HG03439 (cell line): ENCODE measurements around the gene NFKBIL1.
A peak's percentile ranks its signal among the peaks of the same experiment; 100 is the strongest.

Experiments
- ATAC-seq: cut with Tn5 transposase; IDR thresholded peaks from one replicate; pipeline ENCODE4 v1.9.1; 2021; ENCODE audit warnings: mild to moderate bottlenecking, moderate library complexity; ENCODE audit not compliant: unreplicated experiment

Gene NFKBIL1

DNA sequence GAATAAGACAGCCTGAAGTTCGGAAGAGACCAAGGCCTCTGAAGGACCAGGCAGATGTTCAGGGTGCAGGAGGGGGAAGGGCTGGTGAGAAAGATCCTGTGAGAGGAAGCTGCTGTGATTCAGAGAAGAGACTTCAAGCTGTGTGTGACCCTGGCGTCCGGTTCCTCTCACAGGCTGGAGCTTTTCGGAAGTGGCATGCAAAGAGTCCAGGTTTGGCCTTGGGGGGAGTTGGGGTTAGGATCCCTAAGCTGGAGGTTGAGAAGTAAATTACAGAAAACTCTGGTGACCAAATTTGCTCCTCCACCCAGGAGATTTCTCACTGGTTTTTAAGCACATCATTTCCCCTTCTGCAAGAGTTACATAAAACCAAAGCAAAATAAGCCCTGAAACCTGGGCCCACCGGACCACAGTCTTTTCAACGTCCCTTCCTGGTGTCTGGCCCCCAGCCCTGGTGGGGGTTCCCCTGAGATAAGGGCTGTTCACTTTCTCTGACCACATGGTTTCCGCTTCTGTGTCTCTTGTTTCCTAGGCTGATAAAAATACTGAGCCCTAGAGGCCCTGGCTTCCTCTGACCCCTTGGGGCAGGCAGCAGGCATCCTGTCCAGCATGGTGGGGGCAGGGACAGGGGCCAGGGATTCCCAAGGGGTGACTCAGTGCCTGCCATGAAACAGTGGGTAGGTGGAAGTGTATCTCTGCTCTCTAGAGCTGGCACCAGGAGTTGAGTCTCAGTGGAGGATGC, 12.7 kb downstream of the NFKBIL1 start:
- peak; percentile 65 for ATAC-seq

- no peak for ATAC-seq
Observed at GRCh38 chr6:31560697-31561058, 13.3 kb downstream of the NFKBIL1 start.

DNA sequence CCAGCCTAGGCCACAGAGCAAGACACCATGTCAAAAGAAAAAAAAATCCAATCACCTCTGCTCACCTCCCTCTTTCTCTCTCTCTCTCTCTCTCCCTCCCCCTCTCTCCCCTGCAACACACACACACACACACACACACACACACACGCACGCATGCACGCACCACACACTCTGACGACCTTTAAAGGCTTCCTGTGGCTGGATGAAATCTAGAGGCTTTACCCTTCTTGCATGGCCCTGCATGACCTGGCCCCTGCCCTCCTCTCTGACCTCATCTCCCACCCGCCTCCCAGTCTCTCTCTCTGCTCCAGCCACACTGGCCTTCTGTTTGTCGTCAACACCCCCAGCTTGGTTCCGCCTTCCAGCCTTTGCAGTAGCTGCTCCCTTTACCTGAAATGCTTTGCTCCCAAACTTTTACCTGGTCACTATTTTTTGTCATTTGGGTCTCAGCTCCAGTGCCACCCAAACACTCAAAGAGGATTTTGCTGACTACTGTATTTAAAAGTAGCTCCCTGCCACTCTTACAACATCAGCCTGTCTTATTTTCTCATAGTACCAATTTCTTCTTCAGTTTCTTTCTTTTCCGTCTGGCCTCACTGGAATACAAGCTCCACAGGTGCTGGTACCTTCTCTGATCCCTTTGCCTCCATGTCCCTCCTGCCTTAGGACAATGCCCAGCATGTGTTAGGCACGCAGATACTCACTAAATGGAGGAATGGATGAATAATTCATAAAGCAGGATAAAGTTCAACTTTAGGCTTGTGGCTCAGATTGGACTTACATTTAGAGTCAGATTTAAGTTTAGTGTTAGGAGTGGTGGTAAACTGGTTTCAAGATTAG, 20.3 kb downstream of the NFKBIL1 start:
- no peak for ATAC-seq

GRCh38 chr6:31568537-31568961, 21.1 kb downstream of the NFKBIL1 start:
- ATAC-seq = peak; percentile 63

GRCh38 chr6:31569861-31570536, 22.6 kb downstream of the NFKBIL1 start:
- ATAC-seq = no peak

- ATAC-seq = peak; percentile 34
Observed at GRCh38 chr6:31572041-31572911, 24.9 kb downstream of the NFKBIL1 start, which contains the start of gene LTA. TSS of gene LTA (plus strand) at chr6:31572289. CDS start at chr6:31572743, 454 bp downstream.

GRCh38 chr6:31573239-31574105, 26.1 kb downstream of the NFKBIL1 start:
- no peak for ATAC-seq

DNA sequence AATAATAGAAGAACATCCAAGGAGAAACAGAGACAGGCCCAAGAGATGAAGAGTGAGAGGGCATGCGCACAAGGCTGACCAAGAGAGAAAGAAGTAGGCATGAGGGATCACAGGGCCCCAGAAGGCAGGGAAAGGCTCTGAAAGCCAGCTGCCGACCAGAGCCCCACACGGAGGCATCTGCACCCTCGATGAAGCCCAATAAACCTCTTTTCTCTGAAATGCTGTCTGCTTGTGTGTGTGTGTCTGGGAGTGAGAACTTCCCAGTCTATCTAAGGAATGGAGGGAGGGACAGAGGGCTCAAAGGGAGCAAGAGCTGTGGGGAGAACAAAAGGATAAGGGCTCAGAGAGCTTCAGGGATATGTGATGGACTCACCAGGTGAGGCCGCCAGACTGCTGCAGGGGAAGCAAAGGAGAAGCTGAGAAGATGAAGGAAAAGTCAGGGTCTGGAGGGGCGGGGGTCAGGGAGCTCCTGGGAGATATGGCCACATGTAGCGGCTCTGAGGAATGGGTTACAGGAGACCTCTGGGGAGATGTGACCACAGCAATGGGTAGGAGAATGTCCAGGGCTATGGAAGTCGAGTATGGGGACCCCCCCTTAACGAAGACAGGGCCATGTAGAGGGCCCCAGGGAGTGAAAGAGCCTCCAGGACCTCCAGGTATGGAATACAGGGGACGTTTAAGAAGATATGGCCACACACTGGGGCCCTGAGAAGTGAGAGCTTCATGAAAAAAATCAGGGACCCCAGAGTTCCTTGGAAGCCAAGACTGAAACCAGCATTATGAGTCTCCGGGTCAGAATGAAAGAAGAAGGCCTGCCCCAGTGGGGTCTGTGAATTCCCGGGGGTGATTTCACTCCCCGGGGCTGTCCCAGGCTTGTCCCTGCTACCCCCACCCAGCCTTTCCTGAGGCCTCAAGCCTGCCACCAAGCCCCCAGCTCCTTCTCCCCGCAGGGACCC, 27.0 kb downstream of the NFKBIL1 start:
- no peak for ATAC-seq

- no peak for ATAC-seq
Observed at GRCh38 chr6:31575335-31575901, 28.0 kb downstream of the NFKBIL1 start, which contains the start of gene TNF. TSS of gene TNF (plus strand) at chr6:31575565. CDS start at chr6:31575742, 177 bp downstream.

DNA sequence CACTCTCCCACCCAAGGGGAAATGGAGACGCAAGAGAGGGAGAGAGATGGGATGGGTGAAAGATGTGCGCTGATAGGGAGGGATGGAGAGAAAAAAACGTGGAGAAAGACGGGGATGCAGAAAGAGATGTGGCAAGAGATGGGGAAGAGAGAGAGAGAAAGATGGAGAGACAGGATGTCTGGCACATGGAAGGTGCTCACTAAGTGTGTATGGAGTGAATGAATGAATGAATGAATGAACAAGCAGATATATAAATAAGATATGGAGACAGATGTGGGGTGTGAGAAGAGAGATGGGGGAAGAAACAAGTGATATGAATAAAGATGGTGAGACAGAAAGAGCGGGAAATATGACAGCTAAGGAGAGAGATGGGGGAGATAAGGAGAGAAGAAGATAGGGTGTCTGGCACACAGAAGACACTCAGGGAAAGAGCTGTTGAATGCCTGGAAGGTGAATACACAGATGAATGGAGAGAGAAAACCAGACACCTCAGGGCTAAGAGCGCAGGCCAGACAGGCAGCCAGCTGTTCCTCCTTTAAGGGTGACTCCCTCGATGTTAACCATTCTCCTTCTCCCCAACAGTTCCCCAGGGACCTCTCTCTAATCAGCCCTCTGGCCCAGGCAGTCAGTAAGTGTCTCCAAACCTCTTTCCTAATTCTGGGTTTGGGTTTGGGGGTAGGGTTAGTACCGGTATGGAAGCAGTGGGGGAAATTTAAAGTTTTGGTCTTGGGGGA, 28.7 kb downstream of the NFKBIL1 start:
- ATAC-seq = no peak

DNA sequence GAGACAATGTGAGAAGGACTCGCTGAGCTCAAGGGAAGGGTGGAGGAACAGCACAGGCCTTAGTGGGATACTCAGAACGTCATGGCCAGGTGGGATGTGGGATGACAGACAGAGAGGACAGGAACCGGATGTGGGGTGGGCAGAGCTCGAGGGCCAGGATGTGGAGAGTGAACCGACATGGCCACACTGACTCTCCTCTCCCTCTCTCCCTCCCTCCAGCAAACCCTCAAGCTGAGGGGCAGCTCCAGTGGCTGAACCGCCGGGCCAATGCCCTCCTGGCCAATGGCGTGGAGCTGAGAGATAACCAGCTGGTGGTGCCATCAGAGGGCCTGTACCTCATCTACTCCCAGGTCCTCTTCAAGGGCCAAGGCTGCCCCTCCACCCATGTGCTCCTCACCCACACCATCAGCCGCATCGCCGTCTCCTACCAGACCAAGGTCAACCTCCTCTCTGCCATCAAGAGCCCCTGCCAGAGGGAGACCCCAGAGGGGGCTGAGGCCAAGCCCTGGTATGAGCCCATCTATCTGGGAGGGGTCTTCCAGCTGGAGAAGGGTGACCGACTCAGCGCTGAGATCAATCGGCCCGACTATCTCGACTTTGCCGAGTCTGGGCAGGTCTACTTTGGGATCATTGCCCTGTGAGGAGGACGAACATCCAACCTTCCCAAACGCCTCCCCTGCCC, 29.6 kb downstream of the NFKBIL1 start:
- ATAC-seq = no peak

GRCh38 chr6:31577579-31577966, 30.2 kb downstream of the NFKBIL1 start:
- ATAC-seq = no peak

GRCh38 chr6:31578184-31579118, 31.0 kb downstream of the NFKBIL1 start:
- no peak for ATAC-seq

GRCh38 chr6:31579119-31579505, 31.7 kb downstream of the NFKBIL1 start:
- ATAC-seq = no peak

GRCh38 chr6:31579546-31580437, 32.4 kb downstream of the NFKBIL1 start:
- ATAC-seq = no peak
